Prostate gland (tissue), 2 donors: ENCODE results near the gene DNAJC9. TPM values are rescaled to one million over a fixed set of nuclear protein-coding genes. Genes with fewer than 3 reads are reported as not detected.
A peak's percentile ranks its signal among the peaks of the same experiment; 100 is the strongest.

Source experiments
- DNase-seq: peaks from one replicate; pipeline ENCODE4 v3.0.0-alpha.2; 2019; ENCODE audit warnings: low spot score
- H3K27ac ChIP-seq, 2 donors: fragments of 200-600 bp; sonication (generic); 2 replicates each; pipeline ENCODE4 v1.5.1; 2017 to 2019
- H3K27me3 ChIP-seq: fragments of 200-600 bp; sonication (generic); replicated peaks from 2 replicates; pipeline ENCODE4 v1.5.1; 2019; ENCODE audit not compliant: insufficient read depth
- H3K36me3 ChIP-seq, 2 donors: fragments of 200-600 bp; sonication (generic); 1 replicate in 1 of 2; 2 replicates in 1 of 2; pipeline versions ENCODE4 v1.5.1 to v1.8.1; 2017 to 2019
- H3K4me1 ChIP-seq: fragments of 200-600 bp; sonication (generic); replicated peaks from 2 replicates; pipeline ENCODE4 v1.5.1; 2019
- H3K4me3 ChIP-seq, 2 donors: fragments of 200-600 bp; sonication (generic); 2 replicates each; pipeline ENCODE4 v1.5.1; 2017 to 2019
- H3K9me3 ChIP-seq: fragments of 200-600 bp; sonication (generic); 2 replicates; pipeline ENCODE4 v1.5.1; 2017
- CTCF ChIP-seq, 4 experiments: fragments of 200-600 bp in 2 of 4; fragments of 450-650 bp in 2 of 4; sonication (generic) in 2 of 4; IDR thresholded peaks; 1 replicate in 3 of 4; 2 replicates in 1 of 4; pipeline ENCODE4 v1.5.1; 2016 to 2019; ENCODE audit warnings: antibody characterized with exemption in 4 of 4, mild to moderate bottlenecking in 2 of 4, moderate library complexity in 2 of 4
- POLR2A ChIP-seq: fragments of 450-650 bp; IDR thresholded peaks from one replicate; pipeline ENCODE4 v1.6.1; 2016; ENCODE audit warnings: antibody characterized with exemption, mild to moderate bottlenecking
- POLR2AphosphoS5 ChIP-seq: sonication (generic); formaldehyde crosslinking; IDR thresholded peaks from one replicate; pipeline ENCODE4 v1.6.1; 2017; ENCODE audit warnings: antibody characterized with exemption
- WGBS: methylation state at CpG from one replicate; pipeline ENCODE4 v1.1.5; 2018; 5-methylcytosine and 5-hydroxymethylcytosine counted together
- intact Hi-C: fragments of 100-400 bp; cut with DNase I; formaldehyde crosslinking; loops from one replicate; pipeline ENCODE4 v1.14.2; 2022
- total RNA-seq, 2 donors: library from RNA; depleted of rRNA; stranded (reverse); fragments of >200 nt; gene quantifications; one replicate each; pipeline ENCODE4 v1.1.0, GENCODE V29; 2016

The DNAJC9 gene
- total RNA-seq, result 10 to 100 TPM; 17.4 to 26.2 TPM

DNA sequence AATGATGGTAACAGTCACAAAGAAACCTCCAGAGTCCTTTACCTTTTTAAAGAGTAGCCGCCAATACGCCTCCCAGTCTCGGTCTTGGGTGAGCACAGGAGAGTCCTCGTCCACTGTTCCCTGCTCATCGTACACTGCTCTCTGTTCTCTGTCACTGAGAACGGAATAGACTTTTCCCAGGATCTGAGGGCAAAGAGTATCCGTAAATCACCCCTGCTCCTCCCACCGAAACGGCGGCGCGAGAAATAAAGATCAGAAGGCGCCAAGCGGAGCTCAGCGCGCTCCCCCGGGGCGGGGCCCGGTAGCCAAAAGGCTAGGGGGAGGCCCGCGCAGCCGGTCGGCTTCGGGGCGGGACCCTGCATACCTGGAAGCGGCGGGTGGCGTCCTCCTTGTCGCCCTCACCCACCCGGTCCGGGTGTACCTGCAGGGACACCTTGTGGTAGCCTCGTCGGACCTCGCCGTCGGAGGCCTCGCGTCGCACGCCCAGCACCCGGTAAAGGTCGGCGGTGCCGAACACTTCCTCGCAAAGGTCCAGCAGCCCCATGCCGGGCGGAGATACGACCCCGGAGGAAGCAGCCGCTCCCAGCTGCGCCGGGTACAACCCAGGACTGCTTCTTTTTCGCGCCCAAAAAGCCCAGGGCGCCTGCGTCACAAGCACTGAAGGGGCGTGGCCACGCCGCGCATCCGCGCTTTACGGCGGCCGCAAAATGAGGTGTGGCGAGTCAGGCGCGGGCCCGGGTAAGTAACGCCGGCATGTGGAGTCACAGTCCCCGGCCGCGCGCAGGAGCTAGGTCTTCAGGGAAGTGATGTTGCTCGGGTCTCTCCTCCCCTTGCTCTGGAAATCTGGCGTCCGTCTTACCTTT is at the start of gene DNAJC9:
TSS of gene DNAJC9 (minus strand) at position 610 of the 863 bp plus-strand sequence. CDS start at position 544, 66 bp downstream.
- Histone ChIP-seq H3K4me3 (peak within 1 kb of the TSS; percentile 71 to 79), H3K27me3 (no peaks in the 10 kb centered on the region), H3K4me1 (peaks cover 14% of the 10 kb centered on the region), H3K36me3 (no peaks in the 10 kb centered on the region), H3K9me3 (no peaks in the 10 kb centered on the region), H3K27ac (peak within 1 kb of the TSS; percentile 81 to 83)
- intact Hi-C loops, result loop anchor here (5.0 kb wide), 1 partner anchor 150 kb away; the partner anchor contains the start of gene P4HA1
- TF ChIP-seq CTCF (IDR thresholded peaks at IDR 0.05), result peak; percentile 7 to 52 (median 32)
- peak; percentile 99 for TF ChIP-seq POLR2AphosphoS5
- peak; percentile 75 for TF ChIP-seq POLR2A
- under 1% methylated on average over 60 of the region's 78 CpGs for WGBS
- DNase-seq, result peak; percentile 95

DNA sequence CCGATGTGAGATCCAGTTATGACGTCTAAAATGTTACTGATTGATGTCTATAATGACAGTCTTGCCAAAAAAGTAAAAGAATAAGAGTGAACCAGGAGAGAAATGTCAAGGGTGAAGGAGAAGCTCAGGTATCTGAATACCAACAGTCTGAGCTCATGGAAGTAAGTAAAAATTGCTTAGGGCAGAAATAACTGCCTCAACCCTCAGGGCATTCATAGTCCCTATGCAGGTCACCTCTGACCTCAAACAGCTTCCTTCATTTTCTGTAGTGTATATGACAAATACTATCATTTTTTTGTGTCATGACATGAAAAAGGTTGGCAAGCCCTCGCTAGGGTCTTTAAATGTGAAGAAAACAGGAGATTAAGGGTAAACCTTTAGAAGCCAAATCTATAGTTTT is 46.4 kb upstream of the DNAJC9 start:
- TF ChIP-seq CTCF (IDR thresholded peaks at IDR 0.05), result no peak
- no peak for TF ChIP-seq POLR2A
- TF ChIP-seq POLR2AphosphoS5, result no peak
- H3K27ac ChIP-seq, result no peak overlapping the region
- no peak overlapping the region for H3K4me3 ChIP-seq
- no peaks in the 10 kb centered on the region for H3K27me3 ChIP-seq
- no peaks in the 10 kb centered on the region for H3K4me1 ChIP-seq
- no peaks in the 10 kb centered on the region for H3K36me3 ChIP-seq
- H3K9me3 ChIP-seq, result no peaks in the 10 kb centered on the region
- intact Hi-C loops, result no loop called here
- 92% methylated on average over 3 of the region's 3 CpGs for WGBS
- no peak for DNase-seq

- WGBS, result 100% methylated on average over 1 of the region's 1 CpG
- no peak for DNase-seq
- intact Hi-C loops, result no loop called here
Observed at GRCh38 chr10:73289958-73290357, 42.9 kb upstream of the DNAJC9 start.

DNA sequence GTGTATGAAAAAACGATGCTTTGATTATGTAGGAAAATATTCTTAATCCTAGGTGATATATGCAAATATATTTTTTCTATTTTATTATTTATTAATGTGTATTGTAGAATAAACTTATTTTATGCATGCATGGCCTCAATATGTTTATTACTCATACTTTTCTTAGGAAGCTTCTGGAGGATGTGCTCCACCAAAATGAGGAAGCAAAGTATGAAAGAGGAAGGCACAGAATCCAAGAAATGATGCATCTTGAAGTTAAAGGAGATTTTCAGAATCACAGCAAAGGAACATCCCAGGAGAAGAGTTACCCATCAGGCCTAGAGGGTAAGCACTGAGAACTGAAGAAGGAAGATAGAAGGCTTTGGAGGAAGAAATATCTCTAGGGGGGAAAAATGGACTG is 40.4 kb upstream of the DNAJC9 start:
- no peaks in the 10 kb centered on the region for H3K4me1 ChIP-seq
- no peak overlapping the region for H3K4me3 ChIP-seq
- TF ChIP-seq CTCF (IDR thresholded peaks at IDR 0.05) (no peak), POLR2AphosphoS5 (no peak), POLR2A (no peak)
- no peaks in the 10 kb centered on the region for H3K36me3 ChIP-seq
- H3K9me3 ChIP-seq, result no peaks in the 10 kb centered on the region
- intact Hi-C loops, result no loop called here
- DNase-seq, result no peak
- H3K27ac ChIP-seq, result no peak overlapping the region
- 86% methylated on average over 1 of the region's 1 CpG for WGBS
- no peaks in the 10 kb centered on the region for H3K27me3 ChIP-seq

More at GRCh38 chr10:73289958-73290357, 42.9 kb upstream of the DNAJC9 start:
- Histone ChIP-seq H3K4me3 (no peak overlapping the region), H3K9me3 (no peaks in the 10 kb centered on the region), H3K4me1 (no peaks in the 10 kb centered on the region), H3K36me3 (no peaks in the 10 kb centered on the region), H3K27me3 (no peaks in the 10 kb centered on the region), H3K27ac (no peak overlapping the region)
- no peak for TF ChIP-seq POLR2A
- TF ChIP-seq POLR2AphosphoS5, result no peak
- TF ChIP-seq CTCF (IDR thresholded peaks at IDR 0.05), result no peak

- 99% methylated on average over 3 of the region's 3 CpGs for WGBS
- Histone ChIP-seq H3K4me1 (no peaks in the 10 kb centered on the region), H3K9me3 (no peaks in the 10 kb centered on the region), H3K4me3 (no peak overlapping the region), H3K27ac (no peak overlapping the region), H3K36me3 (no peaks in the 10 kb centered on the region), H3K27me3 (no peaks in the 10 kb centered on the region)
- no peak for DNase-seq
- TF ChIP-seq CTCF (IDR thresholded peaks at IDR 0.05) (no peak), POLR2A (no peak), POLR2AphosphoS5 (no peak)
- intact Hi-C loops, result no loop called here
Observed at GRCh38 chr10:73281097-73281496, 34.0 kb upstream of the DNAJC9 start.
